Activated naive CD4-positive, alpha-beta T cell treated with anti-CD3 and anti-CD28 coated beads for 36 hours (primary cell): ENCODE data around the gene NTHL1. TPM values are rescaled to one million over a fixed set of nuclear protein-coding genes. Genes with fewer than 3 reads are reported as not detected.

Experiments
- CTCF ChIA-PET: fragments of 350-600 bp; sonication (Branson Sonifier 250); formaldehyde crosslinking; loops from one replicate; lab custom pipeline; 2021; ENCODE audit warnings: antibody characterized with exemption; lab: Charles Lee
- DNase-seq: peaks from one replicate; pipeline ENCODE4 v3.0.0-alpha.2; 2020
- H3K27ac Mint-ChIP-seq: one replicate; pipeline ENCODE4 v1.8.0; 2021; ENCODE audit warnings: mild to moderate bottlenecking, mixed read lengths
- H3K27me3 Mint-ChIP-seq: one replicate; pipeline ENCODE4 v1.8.0; 2021; ENCODE audit warnings: low read depth, mixed read lengths
- H3K36me3 Mint-ChIP-seq: one replicate; pipeline ENCODE4 v1.8.0; 2021; ENCODE audit warnings: low read depth, mixed read lengths
- H3K4me1 Mint-ChIP-seq: one replicate; pipeline ENCODE4 v1.8.0; 2021; ENCODE audit warnings: low read depth, mixed read lengths
- H3K4me3 Mint-ChIP-seq: one replicate; pipeline ENCODE4 v1.8.0; 2021; ENCODE audit warnings: mild to moderate bottlenecking, moderate library complexity, mixed read lengths
- H3K9me3 Mint-ChIP-seq: one replicate; pipeline ENCODE4 v1.8.0; 2021; ENCODE audit warnings: mixed read lengths
- intact Hi-C: fragments of 100-400 bp; cut with micrococcal nuclease; formaldehyde crosslinking; loops from one replicate; pipeline ENCODE4 v1.15.1; 2023
- total RNA-seq, 2 experiments: library from RNA; stranded (reverse); gene quantifications; one replicate each; pipeline ENCODE4 v1.2.3, GENCODE V29; 2021

NTHL1 gene
- total RNA-seq, 2 experiments from 2014 or later = 20.1 to 24.1 TPM

- Mint-ChIP-seq H3K9me3 (no peaks in the 10 kb centered on the region), H3K36me3 (peaks cover 35% of the 10 kb centered on the region), H3K27me3 (no peaks in the 10 kb centered on the region), H3K4me1 (peaks cover 37% of the 10 kb centered on the region), H3K27ac (no peak overlapping the region), H3K4me3 (no peak overlapping the region)
- DNase-seq = no peak
- intact Hi-C loops = loop anchor here (5.0 kb wide), 1 partner anchor 148 kb away; no protein-coding TSS in a partner anchor
- CTCF ChIA-PET = interaction anchor here (0.6 to 2.2 kb wide), 6 partner anchors 7 to 135 kb away, joined by 3 to 36 read pairs (median 5); no protein-coding TSS in a partner anchor
These were observed 42.7 kb downstream of the NTHL1 start for GRCh38 chr16:2004795-2005517.

- peaks cover 35% of the 10 kb centered on the region for H3K36me3 Mint-ChIP-seq
- no peak overlapping the region for H3K27ac Mint-ChIP-seq
- H3K4me1 Mint-ChIP-seq = peaks cover 37% of the 10 kb centered on the region
- H3K27me3 Mint-ChIP-seq = no peaks in the 10 kb centered on the region
- H3K4me3 Mint-ChIP-seq = no peak overlapping the region
- no peaks in the 10 kb centered on the region for H3K9me3 Mint-ChIP-seq
- CTCF ChIA-PET = interaction anchor here (0.6 to 2.2 kb wide), 15 partner anchors 8 to 425 kb away, joined by 3 to 36 read pairs (median 4); partner anchors contain the start of genes GFER, MSRB1, NTHL1 and TSC2
- intact Hi-C loops = no loop called here
- peak; percentile 90 for DNase-seq
These were observed 43.6 kb downstream of the NTHL1 start for GRCh38 chr16:2003827-2004641.

- H3K4me3 Mint-ChIP-seq = no peak overlapping the region
- no peak for DNase-seq
- no peaks in the 10 kb centered on the region for H3K9me3 Mint-ChIP-seq
- H3K4me1 Mint-ChIP-seq = peaks cover 31% of the 10 kb centered on the region
- intact Hi-C loops = no loop called here
- CTCF ChIA-PET = interaction anchor here (0.7 to 2.2 kb wide), 8 partner anchors 9 to 257 kb away, joined by 3 to 36 read pairs (median 4); partner anchors contain the start of genes MSRB1, NTHL1 and TSC2
- no peak overlapping the region for H3K27ac Mint-ChIP-seq
- H3K36me3 Mint-ChIP-seq = peaks cover 32% of the 10 kb centered on the region
- no peaks in the 10 kb centered on the region for H3K27me3 Mint-ChIP-seq
These were observed 44.3 kb downstream of the NTHL1 start for GRCh38 chr16:2003231-2003826.

GRCh38 chr16:2002406-2003230, 45.0 kb downstream of the NTHL1 start:
- CTCF ChIA-PET = interaction anchor here (1.3 to 2.2 kb wide), 5 partner anchors 8 to 138 kb away, joined by 4 to 36 read pairs (median 4); partner anchors contain the start of genes MSRB1, NTHL1 and TSC2
- peaks cover 28% of the 10 kb centered on the region for H3K4me1 Mint-ChIP-seq

GRCh38 chr16:2001456-2002355, 45.9 kb downstream of the NTHL1 start:
- intact Hi-C loops = no loop called here
- CTCF ChIA-PET = no interaction called here
- H3K27ac Mint-ChIP-seq = no peak overlapping the region
- H3K4me1 Mint-ChIP-seq = peaks cover 19% of the 10 kb centered on the region
- no peaks in the 10 kb centered on the region for H3K9me3 Mint-ChIP-seq
- no peak overlapping the region for H3K4me3 Mint-ChIP-seq
- H3K36me3 Mint-ChIP-seq = peaks cover 18% of the 10 kb centered on the region
- DNase-seq = no peak
- H3K27me3 Mint-ChIP-seq = no peaks in the 10 kb centered on the region

More at GRCh38 chr16:2002406-2003230, 45.0 kb downstream of the NTHL1 start:
- DNase-seq = no peak
- Mint-ChIP-seq H3K4me3 (no peak overlapping the region), H3K9me3 (no peaks in the 10 kb centered on the region), H3K27ac (no peak overlapping the region), H3K36me3 (peaks cover 26% of the 10 kb centered on the region), H3K27me3 (no peaks in the 10 kb centered on the region)
- intact Hi-C loops = no loop called here

- Mint-ChIP-seq H3K27me3 (no peaks in the 10 kb centered on the region), H3K27ac (no peak overlapping the region), H3K4me1 (peaks cover 12% of the 10 kb centered on the region), H3K9me3 (no peaks in the 10 kb centered on the region), H3K4me3 (no peak overlapping the region), H3K36me3 (peaks cover 14% of the 10 kb centered on the region)
- no peak for DNase-seq
- intact Hi-C loops = no loop called here
- CTCF ChIA-PET = no interaction called here
These were observed 46.6 kb downstream of the NTHL1 start for GRCh38 chr16:2001035-2001434.

GRCh38 chr16:1999866-2000514, 47.6 kb downstream of the NTHL1 start:
- CTCF ChIA-PET = no interaction called here
- H3K4me3 Mint-ChIP-seq = no peak overlapping the region
- H3K9me3 Mint-ChIP-seq = no peaks in the 10 kb centered on the region
- DNase-seq = no peak
- H3K27ac Mint-ChIP-seq = no peak overlapping the region
- peaks cover 14% of the 10 kb centered on the region for H3K36me3 Mint-ChIP-seq
- intact Hi-C loops = no loop called here
- H3K4me1 Mint-ChIP-seq = peaks cover 5% of the 10 kb centered on the region
- no peaks in the 10 kb centered on the region for H3K27me3 Mint-ChIP-seq

- no peaks in the 10 kb centered on the region for H3K27me3 Mint-ChIP-seq
- H3K9me3 Mint-ChIP-seq = no peaks in the 10 kb centered on the region
- CTCF ChIA-PET = interaction anchor here (0.9 kb wide), 1 partner anchor 9 kb away, joined by 3 read pairs; no protein-coding TSS in a partner anchor
- peaks cover 14% of the 10 kb centered on the region for H3K36me3 Mint-ChIP-seq
- H3K4me3 Mint-ChIP-seq = no peak overlapping the region
- H3K4me1 Mint-ChIP-seq = peaks cover 2% of the 10 kb centered on the region
- intact Hi-C loops = no loop called here
- DNase-seq = no peak
- no peak overlapping the region for H3K27ac Mint-ChIP-seq
These were observed 48.5 kb downstream of the NTHL1 start for GRCh38 chr16:1998852-1999801.

GRCh38 chr16:1998360-1998835, 49.2 kb downstream of the NTHL1 start:
- intact Hi-C loops = no loop called here
- Mint-ChIP-seq H3K27me3 (no peaks in the 10 kb centered on the region), H3K9me3 (no peaks in the 10 kb centered on the region), H3K4me3 (no peak overlapping the region), H3K27ac (no peak overlapping the region), H3K36me3 (peaks cover 14% of the 10 kb centered on the region), H3K4me1 (peaks cover 8% of the 10 kb centered on the region)
- no peak for DNase-seq
- CTCF ChIA-PET = interaction anchor here (0.9 kb wide), 1 partner anchor 10 kb away, joined by 3 read pairs; no protein-coding TSS in a partner anchor
